Activated CD8-positive, alpha-beta memory T cell treated with anti-CD3 and anti-CD28 coated beads for 36 hours (primary cell): ENCODE data around the gene EVA1A. TPM values are rescaled to one million over a fixed set of nuclear protein-coding genes. Genes with fewer than 3 reads are reported as not detected.

ENCODE experiments used
- CTCF ChIA-PET: fragments of 350-600 bp; sonication (Branson Sonifier 250); formaldehyde crosslinking; loops from one replicate; lab custom pipeline; 2021; ENCODE audit warnings: antibody characterized with exemption; lab: Charles Lee
- POLR2A ChIA-PET: fragments of 350-600 bp; sonication (Branson Sonifier 250); formaldehyde crosslinking; loops from one replicate; lab custom pipeline; 2021; ENCODE audit warnings: antibody characterized with exemption; lab: Charles Lee
- total RNA-seq, 2 experiments: library from RNA; stranded (reverse); gene quantifications; one replicate each; pipeline ENCODE4 v1.2.3, GENCODE V29; 2021

EVA1A gene
- total RNA-seq, 2 experiments from 2014 or later: not detected

GRCh38 chr2:75524276-75524911, 36.3 kb downstream of the EVA1A start:
- ChIA-PET CTCF (no interaction called here), POLR2A (no interaction called here)

GRCh38 chr2:75523313-75524275, 37.1 kb downstream of the EVA1A start:
- CTCF ChIA-PET: no interaction called here
- POLR2A ChIA-PET: no interaction called here

DNA sequence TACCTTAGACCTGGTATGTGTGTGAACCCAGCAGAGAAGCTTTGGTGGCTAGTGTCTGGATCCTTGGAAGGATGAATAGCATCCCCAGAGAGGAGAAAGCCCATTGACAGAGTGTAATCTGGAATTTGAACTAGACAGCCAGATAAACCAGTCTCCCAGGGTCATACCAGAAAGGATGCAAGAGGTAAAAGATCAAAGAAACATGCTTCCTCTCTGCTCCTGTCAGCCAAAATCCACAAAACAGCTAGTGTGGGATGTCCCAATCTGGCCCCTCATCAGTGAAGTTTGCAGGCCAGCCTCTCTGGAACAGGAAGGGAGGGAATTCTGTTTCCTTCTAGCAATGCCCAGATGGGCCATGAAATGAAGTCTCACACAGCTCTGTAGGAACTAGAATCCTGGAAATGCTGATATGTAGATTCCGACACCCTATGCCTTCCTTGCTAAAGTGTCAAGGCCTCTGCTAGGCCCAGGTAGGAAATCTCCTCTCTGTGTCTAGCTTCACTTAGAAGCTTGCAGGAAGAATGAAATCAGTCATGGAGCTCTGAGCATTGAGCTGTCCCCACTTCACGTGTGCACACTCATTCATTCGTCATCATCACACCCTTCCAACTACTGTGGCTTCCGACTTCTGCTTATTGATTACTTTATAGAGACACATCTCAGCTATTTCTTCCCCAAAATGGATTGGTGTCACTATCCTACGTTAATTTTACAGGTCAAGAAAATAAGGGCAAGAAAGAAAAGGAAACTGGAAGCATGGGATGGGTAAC, 38.0 kb downstream of the EVA1A start:
- ChIA-PET POLR2A (no interaction called here), CTCF (no interaction called here)

- ChIA-PET POLR2A (no interaction called here), CTCF (no interaction called here)
Measured at GRCh38 chr2:75521225-75521872, 39.4 kb downstream of the EVA1A start.

- CTCF ChIA-PET: no interaction called here
- POLR2A ChIA-PET: no interaction called here
Measured at GRCh38 chr2:75519843-75520242, 40.9 kb downstream of the EVA1A start.

DNA sequence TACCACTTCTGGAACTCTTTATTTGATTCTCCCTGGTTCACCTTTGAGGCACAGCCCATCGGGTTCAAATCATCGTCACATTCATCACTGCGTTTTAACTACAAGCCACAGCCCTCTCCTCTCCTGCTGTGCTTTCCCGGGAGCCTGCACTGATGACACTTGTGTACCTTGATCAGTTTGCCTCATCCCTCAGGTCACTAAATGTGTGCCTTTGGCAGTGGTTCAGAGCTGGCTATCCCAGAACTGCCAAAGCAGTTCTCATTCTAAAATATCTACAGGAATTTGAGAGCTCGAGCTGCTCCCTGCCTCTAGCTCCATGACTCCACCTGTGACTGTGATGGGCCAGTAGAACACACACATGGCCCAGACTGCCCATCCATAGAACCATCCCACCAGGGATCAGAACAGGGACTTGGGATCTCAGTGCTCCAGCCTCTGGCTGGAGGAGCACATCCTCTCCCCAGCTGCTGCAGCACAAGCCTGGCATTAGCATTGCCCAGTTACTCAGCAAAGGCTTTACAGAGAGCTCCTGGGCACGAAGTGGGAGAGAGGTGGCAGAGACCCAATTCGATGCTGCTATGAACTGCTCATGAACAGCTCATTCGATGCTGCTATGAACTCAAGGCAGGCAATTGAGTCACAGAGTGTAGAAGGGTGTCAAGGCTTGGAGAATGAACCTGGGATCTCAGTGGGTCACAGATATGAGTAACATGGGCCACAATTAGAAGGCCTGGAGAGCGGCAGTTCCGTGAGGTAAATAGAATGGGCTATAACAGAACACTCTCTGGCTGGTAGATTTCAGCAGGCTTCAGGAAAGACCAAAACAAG, 41.9 kb downstream of the EVA1A start:
- POLR2A ChIA-PET: no interaction called here
- CTCF ChIA-PET: no interaction called here

- ChIA-PET POLR2A (no interaction called here), CTCF (interaction anchor here (1.2 kb wide), 1 partner anchor 79 kb away, joined by 3 read pairs; no protein-coding TSS in a partner anchor)
Measured at GRCh38 chr2:75517547-75518230, 43.0 kb downstream of the EVA1A start.

DNA sequence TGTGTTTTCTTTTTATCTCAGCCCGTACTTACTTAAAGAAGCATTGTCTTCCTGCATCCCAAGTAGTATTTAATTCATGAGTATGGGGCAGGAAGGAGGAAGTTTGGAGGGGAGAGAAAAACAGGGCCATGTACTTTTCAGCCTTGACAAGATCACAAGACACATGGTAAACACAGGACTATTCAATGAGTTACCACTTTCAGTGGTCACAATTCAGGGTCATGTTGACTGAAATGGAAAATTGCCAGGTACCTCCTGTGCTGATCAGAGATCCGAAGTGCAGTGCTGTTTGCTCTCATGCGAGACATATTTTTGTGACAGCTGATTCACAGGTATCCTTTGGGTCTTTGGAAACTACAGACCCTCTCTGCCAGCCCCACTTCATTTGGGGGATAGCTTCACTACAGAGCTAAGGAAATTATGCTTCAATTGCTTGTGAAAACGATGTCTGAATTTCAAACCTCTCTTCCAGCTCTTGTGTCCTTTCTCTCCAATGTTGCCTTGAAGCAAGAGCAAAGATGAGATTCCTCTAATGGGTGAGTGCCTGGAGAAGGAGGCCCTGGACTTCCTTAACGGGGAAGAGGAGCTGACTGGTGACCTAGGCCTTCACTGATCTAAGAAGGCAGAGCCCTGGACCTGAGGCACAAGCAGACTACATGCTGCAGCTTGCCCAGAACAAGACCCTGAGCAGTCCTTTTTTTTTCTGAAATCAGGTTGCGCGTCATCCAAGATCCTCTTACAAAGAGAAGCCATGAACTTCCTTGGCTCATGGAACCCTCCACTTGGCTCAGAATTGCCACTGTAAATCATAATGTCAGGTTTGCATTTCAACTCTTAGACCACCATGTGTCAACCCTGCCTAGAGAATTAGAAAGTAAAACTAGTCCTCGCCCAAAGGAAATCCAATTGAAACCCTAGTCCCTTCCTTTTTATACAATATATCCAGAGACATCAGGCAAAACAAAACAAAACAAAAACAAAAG, 44.1 kb downstream of the EVA1A start:
- ChIA-PET POLR2A (no interaction called here), CTCF (no interaction called here)

DNA sequence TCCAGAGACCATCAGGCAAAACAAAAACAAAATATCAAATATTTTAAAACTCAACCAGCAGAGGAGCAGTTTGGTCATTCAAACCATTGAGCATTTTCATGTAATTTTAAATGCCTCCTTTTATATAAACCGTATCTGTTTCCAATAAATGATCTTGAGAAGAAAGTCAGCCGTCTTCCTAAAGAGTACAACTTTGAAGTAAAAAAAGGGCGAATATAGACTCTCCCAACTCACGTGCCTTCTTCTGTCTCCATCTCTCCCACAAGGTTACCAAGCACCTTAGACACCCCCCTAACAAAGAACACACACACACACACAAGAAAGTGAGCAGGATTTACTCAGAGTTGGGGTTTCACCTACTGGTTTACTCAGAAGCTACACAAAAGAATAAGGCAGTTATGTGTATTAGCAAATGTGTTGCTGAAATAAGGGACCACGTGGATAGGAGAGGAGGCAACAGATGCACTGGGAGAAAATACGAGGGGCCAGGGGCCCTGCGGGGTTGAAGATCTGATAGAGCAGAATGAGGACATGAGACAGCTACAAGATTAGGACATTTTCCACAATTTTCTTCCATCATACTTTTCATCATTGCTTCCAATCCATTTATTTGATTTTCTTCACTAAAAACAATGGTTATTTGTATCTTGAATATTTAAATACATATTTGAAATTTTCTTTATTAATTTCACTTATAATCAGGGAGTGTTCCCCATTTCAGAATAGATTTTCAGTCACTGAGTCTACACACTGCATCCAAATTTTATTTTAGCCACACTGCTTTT, 45.0 kb downstream of the EVA1A start:
- CTCF ChIA-PET: no interaction called here
- POLR2A ChIA-PET: no interaction called here

DNA sequence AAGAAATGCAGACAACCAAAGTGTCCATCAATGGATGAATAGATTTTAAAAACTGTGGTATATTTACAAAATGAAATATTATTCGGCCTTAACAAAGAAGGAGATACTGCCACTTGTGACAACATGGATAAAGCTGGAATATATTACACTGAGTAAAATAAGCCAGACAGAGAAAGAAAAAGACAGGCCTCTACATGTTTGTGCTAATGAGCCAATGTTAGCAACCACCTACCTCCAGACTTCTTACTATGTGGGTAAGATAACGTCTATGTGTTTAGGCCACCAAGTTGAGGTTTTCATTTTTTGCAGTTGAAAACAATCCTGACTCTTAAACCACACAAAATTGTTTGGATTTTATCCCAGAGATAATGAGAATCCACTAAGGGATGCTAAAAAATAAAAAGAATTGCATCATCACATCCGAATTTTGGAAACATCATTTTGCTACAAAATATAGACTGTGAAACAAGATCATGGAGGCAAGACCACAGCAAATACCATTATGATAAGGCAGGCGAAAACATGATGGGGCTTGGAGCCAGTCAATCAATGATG, 47.0 kb downstream of the EVA1A start:
- ChIA-PET CTCF (no interaction called here), POLR2A (no interaction called here)

GRCh38 chr2:75512455-75513212, 48.1 kb downstream of the EVA1A start:
- CTCF ChIA-PET: no interaction called here

DNA sequence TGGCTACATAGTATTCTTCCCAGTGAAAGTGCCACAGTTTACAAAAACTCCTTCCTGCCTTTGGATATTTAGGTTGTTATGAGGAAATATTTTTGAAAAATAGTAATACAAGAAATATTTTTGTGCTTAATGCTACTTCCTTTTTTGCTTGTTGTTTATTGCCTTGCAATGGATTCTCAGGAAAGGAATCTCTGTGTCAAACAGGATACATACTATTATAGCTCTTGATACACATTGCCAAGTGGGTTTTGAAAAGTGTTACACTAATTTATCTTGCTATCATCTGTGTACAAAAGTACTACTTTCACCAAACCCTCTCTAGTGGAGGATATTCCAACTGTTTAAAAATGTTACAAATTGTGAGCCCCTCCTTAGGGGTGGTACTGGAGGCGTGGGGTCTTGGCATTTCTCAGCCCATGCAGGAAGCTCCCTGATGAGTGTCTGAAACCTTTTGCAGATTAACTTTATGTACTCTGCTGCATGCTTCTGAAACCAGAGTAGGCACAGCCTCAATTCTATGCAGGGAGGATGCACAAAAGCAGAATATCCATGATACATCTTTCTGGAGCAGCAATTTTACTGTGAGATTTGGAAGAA, 54.5 kb downstream of the EVA1A start:
- ChIA-PET POLR2A (no interaction called here), CTCF (no interaction called here)

More at GRCh38 chr2:75512455-75513212, 48.1 kb downstream of the EVA1A start:
- POLR2A ChIA-PET: no interaction called here

DNA sequence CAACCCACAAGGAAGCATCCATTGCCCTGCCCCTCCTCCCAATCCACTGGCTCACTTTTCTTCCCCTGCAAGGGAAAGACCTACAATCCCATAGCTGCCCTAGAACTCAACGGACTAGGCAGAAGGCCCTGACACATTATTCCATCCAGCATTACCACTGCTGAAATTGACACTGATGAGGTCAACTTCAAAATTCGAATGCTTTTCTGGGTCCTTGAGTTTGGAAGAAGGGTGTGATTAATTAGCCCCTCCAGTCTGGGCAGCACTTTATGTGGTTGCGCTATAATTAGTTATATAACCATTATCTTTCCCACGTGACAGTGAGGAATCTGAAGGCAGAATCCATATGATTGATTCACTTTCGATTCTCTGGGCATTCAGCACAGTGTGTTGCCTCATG, 55.7 kb downstream of the EVA1A start:
- CTCF ChIA-PET: no interaction called here
- POLR2A ChIA-PET: no interaction called here

DNA sequence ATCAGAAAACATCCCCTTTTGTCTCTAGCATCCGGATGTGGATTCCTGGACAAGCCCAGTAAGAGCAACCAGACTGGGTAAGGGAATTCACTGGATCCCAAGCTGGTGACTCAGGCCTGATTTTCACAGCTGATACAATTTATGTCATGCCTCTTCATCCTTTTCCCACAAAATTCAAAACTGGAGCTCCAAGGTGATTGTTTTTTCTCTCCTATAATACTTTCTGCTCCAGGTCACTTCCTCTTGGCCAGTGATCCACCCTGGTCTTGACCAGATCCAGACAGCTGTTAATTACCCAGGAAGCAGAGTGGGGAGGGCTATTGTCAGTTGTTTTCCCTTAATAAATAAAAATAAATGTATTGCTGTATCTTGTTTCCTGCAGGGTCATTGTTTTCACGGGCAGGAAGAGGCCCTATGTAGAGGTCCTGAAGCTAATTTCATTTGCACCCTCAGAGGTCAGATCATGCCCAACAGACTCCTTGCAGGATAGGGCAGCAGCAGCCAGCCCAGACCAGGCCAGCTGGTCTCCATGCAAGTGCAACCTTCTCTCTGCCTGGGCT, 57.6 kb downstream of the EVA1A start:
- CTCF ChIA-PET: no interaction called here
- POLR2A ChIA-PET: no interaction called here

GRCh38 chr2:75500633-75501032, 60.1 kb downstream of the EVA1A start:
- CTCF ChIA-PET: no interaction called here
- POLR2A ChIA-PET: no interaction called here
